ENCODE measurements around the gene NFAT5. TPM values are rescaled to one million over a fixed set of nuclear protein-coding genes. Genes with fewer than 3 reads are reported as not detected.

The NFAT5 gene
- total RNA-seq, 1 experiment from 2014 or later: 38.2 TPM

DNA sequence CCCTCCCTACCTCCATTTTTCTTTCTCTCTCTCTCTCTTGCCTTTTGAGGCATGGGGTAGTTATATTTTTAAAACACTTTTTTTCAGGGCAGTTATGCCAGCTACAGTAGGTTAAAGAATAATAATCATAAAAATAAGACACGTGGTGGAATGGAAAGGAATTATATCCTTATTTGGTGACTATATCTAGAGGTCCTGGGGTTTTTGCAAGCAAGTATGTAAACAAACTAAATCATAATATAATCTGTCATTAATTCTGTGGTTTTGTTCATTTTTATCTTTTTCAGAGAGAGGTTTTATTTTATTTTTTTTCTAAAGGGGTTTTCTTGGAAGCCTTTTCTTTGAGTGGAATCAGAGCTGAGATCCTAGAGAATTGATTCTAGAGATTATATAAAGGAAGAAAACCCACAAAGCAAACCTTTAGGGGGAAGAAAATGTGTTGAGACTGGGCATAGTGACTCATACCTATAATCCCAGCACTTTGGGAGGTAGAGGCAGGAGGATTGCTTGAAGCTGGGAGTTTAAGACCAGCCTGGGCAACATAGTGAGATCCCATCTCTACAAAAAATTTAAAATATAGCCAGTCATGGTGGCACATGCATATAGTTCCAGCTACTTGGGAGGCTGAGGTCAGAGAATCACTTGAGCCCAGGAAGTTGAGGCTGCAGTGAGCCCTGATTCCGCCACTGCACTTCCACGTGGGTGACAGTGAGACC is 107.4 kb downstream of the NFAT5 start:
- ChIA-PET POLR2A (ENCODE audit: unreplicated experiment) (interaction anchor here (0.6 kb wide), 1 partner anchor 523 kb away, joined by 3 read pairs; no protein-coding TSS in a partner anchor), CTCF (no interaction called here)
- no peak for DNase-seq
- H2AFZ ChIP-seq: no peak overlapping the region
- no peaks in the 10 kb centered on the region for H3K4me1 ChIP-seq (replicated peaks; ENCODE audit: insufficient read depth)
- no peak overlapping the region for H3K4me2 ChIP-seq
- H3K27ac ChIP-seq: no peak overlapping the region
- H3K9me3 ChIP-seq (ENCODE audit: insufficient read depth, low read depth): no peaks in the 10 kb centered on the region
- TF ChIP-seq, protein P1, sequence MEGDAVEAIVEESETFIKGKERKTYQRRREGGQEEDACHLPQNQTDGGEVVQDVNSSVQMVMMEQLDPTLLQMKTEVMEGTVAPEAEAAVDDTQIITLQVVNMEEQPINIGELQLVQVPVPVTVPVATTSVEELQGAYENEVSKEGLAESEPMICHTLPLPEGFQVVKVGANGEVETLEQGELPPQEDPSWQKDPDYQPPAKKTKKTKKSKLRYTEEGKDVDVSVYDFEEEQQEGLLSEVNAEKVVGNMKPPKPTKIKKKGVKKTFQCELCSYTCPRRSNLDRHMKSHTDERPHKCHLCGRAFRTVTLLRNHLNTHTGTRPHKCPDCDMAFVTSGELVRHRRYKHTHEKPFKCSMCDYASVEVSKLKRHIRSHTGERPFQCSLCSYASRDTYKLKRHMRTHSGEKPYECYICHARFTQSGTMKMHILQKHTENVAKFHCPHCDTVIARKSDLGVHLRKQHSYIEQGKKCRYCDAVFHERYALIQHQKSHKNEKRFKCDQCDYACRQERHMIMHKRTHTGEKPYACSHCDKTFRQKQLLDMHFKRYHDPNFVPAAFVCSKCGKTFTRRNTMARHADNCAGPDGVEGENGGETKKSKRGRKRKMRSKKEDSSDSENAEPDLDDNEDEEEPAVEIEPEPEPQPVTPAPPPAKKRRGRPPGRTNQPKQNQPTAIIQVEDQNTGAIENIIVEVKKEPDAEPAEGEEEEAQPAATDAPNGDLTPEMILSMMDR (conservative IDR thresholded peaks at IDR 0.05): no peak
- no peak for TF ChIP-seq EZH2 (IDR thresholded peaks at IDR 0.05; ENCODE audit: low read depth)
- peaks cover 55% of the 10 kb centered on the region for H3K36me3 ChIP-seq (ENCODE audit: low read depth)
- no peak overlapping the region for H3K4me3 ChIP-seq
- no peaks in the 10 kb centered on the region for H3K9me2 ChIP-seq (ENCODE audit: insufficient read depth)
- peaks cover 28% of the 10 kb centered on the region for H3F3A ChIP-seq (ENCODE audit: insufficient read depth, low read depth)
- no peaks in the 10 kb centered on the region for H3K27me3 ChIP-seq (ENCODE audit: insufficient read depth, low read depth)
- no TSS peak for BruUV-seq (replicated peaks)
- peaks cover 4% of the 10 kb centered on the region; the same call in 1 of the 2 replicates for H3K79me2 ChIP-seq (ENCODE audit: low read depth)
- intact Hi-C loops (cut with micrococcal nuclease; ENCODE audit: unreplicated experiment): no loop called here
- H4K20me1 ChIP-seq (ENCODE audit: insufficient read depth): peaks cover 17% of the 10 kb centered on the region

- Histone ChIP-seq H3K27ac (no peak overlapping the region), H3K36me3 (ENCODE audit: low read depth) (peaks cover 30% of the 10 kb centered on the region; the same call in 1 of the 2 replicates), H3F3A (ENCODE audit: insufficient read depth, low read depth) (peaks cover 44% of the 10 kb centered on the region; the same call in 1 of the 2 replicates), H3K4me3 (no peak overlapping the region), H3K27me3 (ENCODE audit: insufficient read depth, low read depth) (no peaks in the 10 kb centered on the region), H3K4me2 (no peak overlapping the region), H3K79me2 (ENCODE audit: low read depth) (no peaks in the 10 kb centered on the region), H3K9me2 (ENCODE audit: insufficient read depth) (no peaks in the 10 kb centered on the region), H4K20me1 (ENCODE audit: insufficient read depth) (0 out of 2 replicates have a peak, but pooled peaks cover 11% of the 10 kb centered on the region), H3K9me3 (ENCODE audit: insufficient read depth, low read depth) (no peaks in the 10 kb centered on the region), H2AFZ (no peak overlapping the region), H3K4me1 (replicated peaks; ENCODE audit: insufficient read depth) (no peaks in the 10 kb centered on the region)
- POLR2A ChIA-PET (ENCODE audit: unreplicated experiment): no interaction called here
- intact Hi-C loops (cut with micrococcal nuclease; ENCODE audit: unreplicated experiment): no loop called here
- no TSS peak for BruUV-seq (replicated peaks)
- no peak for DNase-seq
- no peak for TF ChIP-seq EZH2 (IDR thresholded peaks at IDR 0.05; ENCODE audit: low read depth)
- TF ChIP-seq, protein P1 (conservative IDR thresholded peaks at IDR 0.05): no peak
- CTCF ChIA-PET: no interaction called here
Measured at GRCh38 chr16:69680358-69680757, 114.6 kb downstream of the NFAT5 start.

DNA sequence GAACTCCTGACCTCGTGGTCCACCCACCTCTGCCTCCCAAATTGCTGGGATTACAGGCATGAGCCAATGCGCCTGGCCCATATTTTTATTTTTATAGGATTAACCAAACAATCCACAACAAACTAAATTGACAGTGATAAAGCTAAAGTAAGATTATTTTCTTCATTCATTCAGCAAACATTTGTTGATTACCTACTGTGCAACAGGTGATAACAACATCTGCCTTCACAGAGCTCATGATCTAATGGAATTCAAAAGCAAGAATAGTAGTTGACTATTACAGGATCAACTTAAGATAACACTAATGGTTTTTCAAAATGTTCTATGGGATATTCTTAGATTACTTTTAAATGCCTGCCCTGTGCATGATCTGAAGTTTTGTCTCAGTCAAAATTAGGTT is 122.8 kb downstream of the NFAT5 start:
- Histone ChIP-seq H3K79me2 (ENCODE audit: low read depth) (peaks cover 3% of the 10 kb centered on the region; the same call in 1 of the 2 replicates), H3K27ac (no peak overlapping the region), H2AFZ (no peak overlapping the region), H3K4me1 (replicated peaks; ENCODE audit: insufficient read depth) (no peaks in the 10 kb centered on the region), H3F3A (ENCODE audit: insufficient read depth, low read depth) (peaks cover 38% of the 10 kb centered on the region), H3K36me3 (ENCODE audit: low read depth) (peaks cover 44% of the 10 kb centered on the region), H3K27me3 (ENCODE audit: insufficient read depth, low read depth) (no peaks in the 10 kb centered on the region), H3K4me3 (no peak overlapping the region), H3K4me2 (no peak overlapping the region), H3K9me3 (ENCODE audit: insufficient read depth, low read depth) (no peaks in the 10 kb centered on the region), H3K9me2 (ENCODE audit: insufficient read depth) (no peaks in the 10 kb centered on the region), H4K20me1 (ENCODE audit: insufficient read depth) (peaks cover 18% of the 10 kb centered on the region; the same call in 1 of the 2 replicates)
- POLR2A ChIA-PET (ENCODE audit: unreplicated experiment): no interaction called here
- intact Hi-C loops (cut with micrococcal nuclease; ENCODE audit: unreplicated experiment): no loop called here
- BruUV-seq (replicated peaks): no TSS peak
- CTCF ChIA-PET: no interaction called here
- no peak for TF ChIP-seq EZH2 (IDR thresholded peaks at IDR 0.05; ENCODE audit: low read depth)
- TF ChIP-seq, protein P1 (conservative IDR thresholded peaks at IDR 0.05): no peak
- DNase-seq: no peak

Data from PC-9 (cell line).